H9 (cell line): ENCODE data around the gene TRMT61A. TPM values are rescaled to one million over a fixed set of nuclear protein-coding genes. Genes with fewer than 3 reads are reported as not detected.

Source experiments
- DNase-seq: peaks from one replicate; pipeline ENCODE4 v3.0.0-alpha.2; 2017
- H2AFZ ChIP-seq: one replicate; pipeline ENCODE4 v1.6.1; 2013; ENCODE audit warnings: mild to moderate bottlenecking, low read length, control low read depth, moderate library complexity
- H2AK5ac ChIP-seq: 2 replicates; pipeline ENCODE4 v1.6.1; 2013; ENCODE audit warnings: low read length, control low read depth, mixed read lengths; ENCODE audit not compliant: insufficient read length
- H2BK120ac ChIP-seq: one replicate; pipeline ENCODE4 v1.6.1; 2013; ENCODE audit warnings: low read depth, mild to moderate bottlenecking, low read length, control low read depth, inconsistent platforms; ENCODE audit not compliant: poor library complexity, severe bottlenecking
- H2BK12ac ChIP-seq: 2 replicates; pipeline ENCODE4 v1.6.1; 2013; ENCODE audit warnings: low read length, control low read depth, mixed read lengths, low read depth; ENCODE audit not compliant: insufficient read length
- H2BK15ac ChIP-seq: 2 replicates; pipeline ENCODE4 v1.6.1; 2013; ENCODE audit warnings: low read depth, low read length, control low read depth
- H2BK20ac ChIP-seq: one replicate; pipeline ENCODE4 v1.6.1; 2013; ENCODE audit warnings: low read depth, mild to moderate bottlenecking, low read length, control low read depth, inconsistent platforms; ENCODE audit not compliant: poor library complexity, severe bottlenecking
- H2BK5ac ChIP-seq: 2 replicates; pipeline ENCODE4 v1.6.1; 2013; ENCODE audit warnings: low read length, control low read depth, mixed read lengths; ENCODE audit not compliant: insufficient read length
- H3K14ac ChIP-seq: 2 replicates; pipeline ENCODE4 v1.6.1; 2013; ENCODE audit warnings: low read length, control low read depth; ENCODE audit not compliant: insufficient read depth
- H3K18ac ChIP-seq: 2 replicates; pipeline ENCODE4 v1.6.1; 2013; ENCODE audit warnings: low read depth, mild to moderate bottlenecking, mixed read lengths, low read length, control low read depth; ENCODE audit not compliant: insufficient read length
- H3K23ac ChIP-seq: 2 replicates; pipeline ENCODE4 v1.6.1; 2013; ENCODE audit warnings: low read length, control low read depth, mixed read lengths, low read depth; ENCODE audit not compliant: insufficient read length
- H3K23me2 ChIP-seq: 2 replicates; pipeline ENCODE4 v1.6.1; 2013; ENCODE audit warnings: low read depth, mild to moderate bottlenecking, mixed read lengths, low read length, control low read depth; ENCODE audit not compliant: insufficient read length, poor library complexity, severe bottlenecking
- H3K27ac ChIP-seq: 2 replicates; pipeline ENCODE4 v1.5.1; 2013; ENCODE audit warnings: low read length, control low read depth, mixed read lengths, low read depth; ENCODE audit not compliant: insufficient read length
- H3K27me3 ChIP-seq: 2 replicates; pipeline ENCODE4 v1.6.1; 2013; ENCODE audit warnings: low read length, control low read depth, inconsistent platforms; ENCODE audit not compliant: insufficient read depth
- H3K4ac ChIP-seq: 2 replicates; pipeline ENCODE4 v1.6.1; 2013; ENCODE audit warnings: low read depth, mild to moderate bottlenecking, control low read depth, inconsistent platforms, low read length, moderate library complexity
- H3K4me1 ChIP-seq: 2 replicates; pipeline ENCODE4 v1.6.1; 2013; ENCODE audit warnings: low read length, control low read depth, inconsistent platforms; ENCODE audit not compliant: insufficient read depth
- H3K4me2 ChIP-seq: 2 replicates; pipeline ENCODE4 v1.6.1; 2013; ENCODE audit warnings: low read length, control low read depth, mixed read lengths; ENCODE audit not compliant: insufficient read length, insufficient read depth
- H3K56ac ChIP-seq: 2 replicates; pipeline ENCODE4 v1.6.1; 2013; ENCODE audit warnings: low read depth, mild to moderate bottlenecking, mixed read lengths, low read length, control low read depth; ENCODE audit not compliant: insufficient read length
- H3K79me1 ChIP-seq: 2 replicates; pipeline ENCODE4 v1.6.1; 2013; ENCODE audit warnings: low read depth, mild to moderate bottlenecking, moderate library complexity, low read length, control low read depth, inconsistent platforms; ENCODE audit not compliant: insufficient read depth, poor library complexity, severe bottlenecking
- H3K79me2 ChIP-seq: 2 replicates; pipeline ENCODE4 v1.6.1; 2013; ENCODE audit warnings: low read length, control low read depth, inconsistent platforms; ENCODE audit not compliant: insufficient read depth
- H3K9ac ChIP-seq: 2 replicates; pipeline ENCODE4 v1.6.1; 2013; ENCODE audit warnings: low read length, control low read depth, mixed read lengths; ENCODE audit not compliant: insufficient read length; ENCODE audit errors: extremely low read depth
- H3K9me3 ChIP-seq: one replicate; pipeline ENCODE4 v1.6.1; 2013; ENCODE audit warnings: low read depth, low read length, inconsistent platforms; ENCODE audit not compliant: control insufficient read depth
- H3T11ph ChIP-seq: one replicate; pipeline ENCODE4 v1.6.1; 2013; ENCODE audit warnings: mild to moderate bottlenecking, low read length, control low read depth, inconsistent platforms
- H4K20me1 ChIP-seq: one replicate; pipeline ENCODE4 v1.6.1; 2013; ENCODE audit not compliant: control insufficient read depth, insufficient read length, insufficient read depth
- H4K5ac ChIP-seq: 2 replicates; pipeline ENCODE4 v1.6.1; 2013; ENCODE audit warnings: low read depth, mild to moderate bottlenecking, mixed read lengths, low read length, control low read depth; ENCODE audit not compliant: insufficient read length
- H4K8ac ChIP-seq: replicated peaks from 2 replicates; pipeline ENCODE4 v1.6.1; 2013; ENCODE audit warnings: low read length, control low read depth, mixed read lengths, low read depth; ENCODE audit not compliant: insufficient read length
- H4K91ac ChIP-seq: 2 replicates; pipeline ENCODE4 v1.6.1; 2013; ENCODE audit warnings: low read depth, mild to moderate bottlenecking, moderate library complexity, mixed read lengths, low read length, control low read depth; ENCODE audit not compliant: insufficient read length
- H3K27ac Mint-ChIP-seq, 3 experiments: 2 replicates in 2 of 3; 3 replicates in 1 of 3; pipeline ENCODE4 v1.8.0; 2020 to 2021; ENCODE audit warnings: mixed read lengths in 3 of 3, mild to moderate bottlenecking in 1 of 3, moderate library complexity in 1 of 3
- H3K27me3 Mint-ChIP-seq: 2 replicates; pipeline ENCODE4 v1.8.0; 2021; ENCODE audit warnings: low read depth, mild to moderate bottlenecking, moderate library complexity, mixed read lengths
- H3K36me3 Mint-ChIP-seq, 3 experiments: 2 replicates in 2 of 3; 3 replicates in 1 of 3; pipeline ENCODE4 v1.8.0; 2020 to 2021; ENCODE audit warnings: low read depth in 3 of 3, mixed read lengths in 3 of 3; ENCODE audit not compliant: insufficient read depth in 1 of 3
- H3K4me1 Mint-ChIP-seq, 2 experiments: 2 replicates each; pipeline ENCODE4 v1.8.0; 2020; ENCODE audit warnings: mixed read lengths in 2 of 2
- H3K4me3 Mint-ChIP-seq, 2 experiments: 2 replicates in 1 of 2; 3 replicates in 1 of 2; pipeline ENCODE4 v1.8.0; 2020 to 2021; ENCODE audit warnings: mild to moderate bottlenecking in 2 of 2, mixed read lengths in 2 of 2, moderate library complexity in 1 of 2
- H3K9me3 Mint-ChIP-seq, 2 experiments: 2 replicates in 1 of 2; 3 replicates in 1 of 2; pipeline ENCODE4 v1.8.0; 2020; ENCODE audit warnings: mild to moderate bottlenecking in 2 of 2, mixed read lengths in 2 of 2, moderate library complexity in 1 of 2
- CTCF ChIP-seq: fragments of 200-600 bp; sonication (generic); conservative IDR thresholded peaks from 3 replicates; pipeline ENCODE4 v1.8.0; 2021; ENCODE audit warnings: antibody characterized with exemption, mild to moderate bottlenecking
- WGBS: extraction: QIAGEN DNeasy Blood & Tissue Kit; methylation state at CpG from one replicate; pipeline ENCODE4 v1.1.7; 2013; ENCODE audit warnings: missing lambda C conversion rate, low lambda C conversion rate, mixed read lengths; ENCODE audit not compliant: insufficient read length; ENCODE audit errors: extremely low coverage; 5-methylcytosine and 5-hydroxymethylcytosine counted together
- total RNA-seq: library from RNA; stranded (reverse); gene quantifications from 2 replicates; pipeline ENCODE4 v1.2.1, GENCODE V29; 2021

TRMT61A gene
- total RNA-seq, 1 experiment from 2014 or later: 21.9 TPM

GRCh38 chr14:103563226-103563620, 34.2 kb downstream of the TRMT61A start:
- Histone ChIP-seq H4K8ac (no peak overlapping the region), H4K5ac (no peak overlapping the region), H2BK120ac (no peak overlapping the region), H2BK20ac (no peak overlapping the region), H3K4me2 (peak overlapping the region; percentile 99), H3K18ac (no peak overlapping the region), H3K4ac (no peak overlapping the region), H2BK15ac (no peak overlapping the region), H4K91ac (no peak overlapping the region), H3K79me1 (peaks cover 12% of the 10 kb centered on the region), H3K56ac (no peak overlapping the region), H3K27me3 (no peaks in the 10 kb centered on the region), H3K9me3 (no peaks in the 10 kb centered on the region), H2BK5ac (no peak overlapping the region), H2AK5ac (no peak overlapping the region), H3K9ac (peak overlapping the region; percentile 77), H3K23me2 (peaks cover 13% of the 10 kb centered on the region), H3K4me1 (no peaks in the 10 kb centered on the region), H3K27ac (no peak overlapping the region), H3K14ac (peak overlapping the region; percentile 84; the same call in 1 of the 2 replicates), H2AFZ (no peak overlapping the region), H3K79me2 (peaks cover 32% of the 10 kb centered on the region; the same call in 1 of the 2 replicates), H4K20me1 (no peaks in the 10 kb centered on the region), H2BK12ac (no peak overlapping the region), H3T11ph (no peak overlapping the region), H3K23ac (no peak overlapping the region)
- H3K9me3 Mint-ChIP-seq: no peaks in the 10 kb centered on the region
- no peak for TF ChIP-seq CTCF
- no CpG with 5 or more reads among the region's 22 CpGs for WGBS
- peak overlapping the region; percentile 46 to 91 (median 62) for H3K27ac Mint-ChIP-seq
- H3K4me3 Mint-ChIP-seq: peak overlapping the region; percentile 85 to 98
- H3K4me1 Mint-ChIP-seq: peaks cover 25 to 27% of the 10 kb centered on the region in 2 experiments
- DNase-seq: no peak
- H3K27me3 Mint-ChIP-seq: no peaks in the 10 kb centered on the region
- H3K36me3 Mint-ChIP-seq: peaks cover 19 to 25% (median 24%) of the 10 kb centered on the region in 3 experiments
